ENCODE data around the gene CYYR1. TPM values are rescaled to one million over a fixed set of nuclear protein-coding genes. Genes with fewer than 3 reads are reported as not detected.

The CYYR1 gene
- polyA plus RNA-seq, 1 donor from 2014 or later = 0.62 TPM

- no peaks in the 10 kb centered on the region for H4K20me1 ChIP-seq (ENCODE audit: insufficient read depth)
- H3K9ac ChIP-seq (ENCODE audit: low read length) = no peak overlapping the region
- H3K27me3 ChIP-seq (ENCODE audit: insufficient read depth, low read depth, low read length) = no peaks in the 10 kb centered on the region
- no peaks in the 10 kb centered on the region for H3K36me3 ChIP-seq (ENCODE audit: insufficient read depth, low read length)
- no peak overlapping the region for H3K4me2 ChIP-seq (ENCODE audit: low read length)
- H2AFZ ChIP-seq (ENCODE audit: low read depth, low read length) = no peak overlapping the region
- TF ChIP-seq POLR2AphosphoS5 (IDR thresholded peaks at IDR 0.05) (no peak), REST (IDR thresholded peaks at IDR 0.05; ENCODE audit: borderline replicate concordance) (no peak), EZH2 (IDR thresholded peaks at IDR 0.05; ENCODE audit: borderline replicate concordance, insufficient read depth, low read length, poor library complexity, severe bottlenecking) (no peak), TAF1 (IDR thresholded peaks at IDR 0.05; ENCODE audit: low read depth) (no peak), EP300 (conservative IDR thresholded peaks at IDR 0.05; ENCODE audit: poor library complexity, severe bottlenecking) (no peak), CTCF (IDR thresholded peaks at IDR 0.05; ENCODE audit: poor library complexity, severe bottlenecking) (no peak), MXI1 (conservative IDR thresholded peaks at IDR 0.05; ENCODE audit: poor library complexity, severe bottlenecking) (no peak), SMC3 (conservative IDR thresholded peaks at IDR 0.05; ENCODE audit: poor library complexity) (no peak), RAD21 (conservative IDR thresholded peaks at IDR 0.05) (no peak)
- H3K4me3 ChIP-seq (ENCODE audit: low read length) = no peak overlapping the region
- H3K9me3 ChIP-seq (ENCODE audit: low read length) = no peaks in the 10 kb centered on the region
- no peaks in the 10 kb centered on the region for H3K79me2 ChIP-seq (replicated peaks; ENCODE audit: insufficient read depth, low read length)
- H3K9me2 ChIP-seq (ENCODE audit: insufficient read depth, low read length) = no peaks in the 10 kb centered on the region
- no peak overlapping the region for H3K27ac ChIP-seq (ENCODE audit: low read length)
- H3F3A ChIP-seq (ENCODE audit: insufficient read depth, low read length, poor library complexity, severe bottlenecking) = no peaks in the 10 kb centered on the region
These were observed 22.9 kb upstream of the CYYR1 start for GRCh38 chr21:26595971-26596370.

- no peak overlapping the region for H3K4me3 ChIP-seq (ENCODE audit: low read length)
- H3F3A ChIP-seq (ENCODE audit: insufficient read depth, low read length, poor library complexity, severe bottlenecking) = no peaks in the 10 kb centered on the region
- TF ChIP-seq POLR2AphosphoS5 (IDR thresholded peaks at IDR 0.05) (no peak), REST (IDR thresholded peaks at IDR 0.05; ENCODE audit: borderline replicate concordance) (no peak), CTCF (IDR thresholded peaks at IDR 0.05; ENCODE audit: poor library complexity, severe bottlenecking) (no peak), SMC3 (conservative IDR thresholded peaks at IDR 0.05; ENCODE audit: poor library complexity) (no peak), EZH2 (IDR thresholded peaks at IDR 0.05; ENCODE audit: borderline replicate concordance, insufficient read depth, low read length, poor library complexity, severe bottlenecking) (no peak), MXI1 (conservative IDR thresholded peaks at IDR 0.05; ENCODE audit: poor library complexity, severe bottlenecking) (no peak), RAD21 (conservative IDR thresholded peaks at IDR 0.05) (no peak), TAF1 (IDR thresholded peaks at IDR 0.05; ENCODE audit: low read depth) (no peak), EP300 (conservative IDR thresholded peaks at IDR 0.05; ENCODE audit: poor library complexity, severe bottlenecking) (no peak)
- H3K36me3 ChIP-seq (ENCODE audit: insufficient read depth, low read length) = no peaks in the 10 kb centered on the region
- H3K27me3 ChIP-seq (ENCODE audit: insufficient read depth, low read depth, low read length) = no peaks in the 10 kb centered on the region
- no peak overlapping the region for H3K4me2 ChIP-seq (ENCODE audit: low read length)
- no peak overlapping the region for H3K9ac ChIP-seq (ENCODE audit: low read length)
- no peak overlapping the region for H3K27ac ChIP-seq (ENCODE audit: low read length)
- no peaks in the 10 kb centered on the region for H3K9me2 ChIP-seq (ENCODE audit: insufficient read depth, low read length)
- H2AFZ ChIP-seq (ENCODE audit: low read depth, low read length) = no peak overlapping the region
- no peaks in the 10 kb centered on the region for H3K9me3 ChIP-seq (ENCODE audit: low read length)
- no peaks in the 10 kb centered on the region for H4K20me1 ChIP-seq (ENCODE audit: insufficient read depth)
- no peaks in the 10 kb centered on the region for H3K79me2 ChIP-seq (replicated peaks; ENCODE audit: insufficient read depth, low read length)
These were observed 20.7 kb upstream of the CYYR1 start for GRCh38 chr21:26593800-26594199.

All from neural cell (in vitro differentiated cells).